A204.1 (cell line): Measurements from ENCODE around the gene KAZN.

Source experiments
- FAIRE-seq: peaks from 2 replicates; lab custom pipeline; 2012; peaks lifted over from hg19 to GRCh38; lab: Jason Lieb, UNC

The KAZN gene

DNA sequence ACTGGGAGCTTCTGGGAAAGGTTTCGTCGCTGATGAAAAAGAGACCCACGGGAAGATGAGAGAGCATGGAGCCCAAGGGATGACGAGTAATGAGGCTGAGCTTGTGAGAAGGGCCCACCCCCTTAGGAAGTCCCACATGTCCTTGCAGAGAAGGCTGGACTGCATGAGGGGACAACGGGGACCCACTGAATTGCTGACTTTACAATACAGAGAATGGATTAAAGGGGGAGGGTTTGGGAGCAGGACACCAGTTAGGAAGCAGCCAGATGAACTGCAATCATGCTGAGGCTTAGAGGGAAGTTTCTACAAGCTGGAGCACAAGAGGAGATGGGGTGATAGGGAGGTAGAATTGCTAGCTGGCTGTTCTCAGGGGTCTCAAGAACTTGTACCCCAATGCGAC lies 549.5 kb downstream of the KAZN start:
- no peak for FAIRE-seq

DNA sequence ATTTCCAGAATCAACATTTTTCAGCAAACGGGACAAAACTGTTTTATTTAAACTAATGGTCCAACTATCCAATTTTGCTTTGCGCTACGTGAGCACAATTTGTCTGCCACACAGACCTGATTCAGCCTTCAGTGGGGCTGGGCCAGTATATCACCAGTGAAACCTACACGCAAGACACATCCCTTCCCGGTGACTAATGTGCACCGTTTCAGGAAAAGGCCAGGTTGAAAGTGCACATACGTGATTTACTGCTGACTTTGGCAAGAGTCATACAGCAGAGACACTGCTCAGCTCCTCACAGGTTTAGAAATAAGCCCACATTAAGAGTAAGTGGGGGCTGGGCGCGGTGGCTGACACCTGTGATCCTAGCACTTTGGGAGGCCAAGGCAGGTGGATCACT lies 550.0 kb downstream of the KAZN start:
- no peak for FAIRE-seq

DNA sequence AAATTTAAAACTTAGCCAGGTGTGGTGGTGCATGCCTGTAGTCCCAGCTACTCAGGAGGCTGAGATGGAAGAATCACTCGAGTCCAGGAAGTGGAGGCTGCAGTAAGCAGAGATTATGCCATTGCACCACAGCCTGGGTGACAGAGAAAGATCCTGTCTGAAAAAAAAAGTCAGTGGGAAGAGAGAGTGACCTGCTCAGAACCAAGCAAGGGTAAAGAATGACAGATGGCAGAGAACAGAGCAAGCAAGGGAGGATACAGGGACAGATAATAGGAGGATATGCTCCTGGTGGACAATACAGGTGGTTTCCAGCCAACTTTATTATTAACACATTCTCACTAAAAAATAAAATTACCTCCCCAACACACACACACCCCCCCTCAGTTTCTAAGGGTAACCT lies 550.5 kb downstream of the KAZN start:
- no peak for FAIRE-seq

DNA sequence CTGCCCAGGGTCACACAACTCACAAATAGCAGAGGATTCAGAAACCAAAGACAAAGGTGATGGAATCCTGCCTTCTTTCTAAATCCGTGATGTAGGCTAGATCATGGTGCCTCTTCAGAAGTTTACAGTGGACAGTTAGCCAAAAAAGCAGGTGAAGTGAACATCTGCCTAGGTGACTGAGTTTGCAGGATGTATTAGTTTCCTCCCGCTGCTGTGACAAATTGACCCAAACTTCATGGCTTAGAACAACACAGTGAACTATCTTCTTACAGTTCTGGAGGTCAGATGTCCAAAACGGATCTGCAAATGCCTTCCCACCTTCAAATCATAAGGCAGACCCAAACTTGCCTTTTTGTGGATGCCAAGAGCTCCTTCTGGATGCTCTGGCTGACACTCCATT lies 551.9 kb downstream of the KAZN start:
- FAIRE-seq, result no peak

DNA sequence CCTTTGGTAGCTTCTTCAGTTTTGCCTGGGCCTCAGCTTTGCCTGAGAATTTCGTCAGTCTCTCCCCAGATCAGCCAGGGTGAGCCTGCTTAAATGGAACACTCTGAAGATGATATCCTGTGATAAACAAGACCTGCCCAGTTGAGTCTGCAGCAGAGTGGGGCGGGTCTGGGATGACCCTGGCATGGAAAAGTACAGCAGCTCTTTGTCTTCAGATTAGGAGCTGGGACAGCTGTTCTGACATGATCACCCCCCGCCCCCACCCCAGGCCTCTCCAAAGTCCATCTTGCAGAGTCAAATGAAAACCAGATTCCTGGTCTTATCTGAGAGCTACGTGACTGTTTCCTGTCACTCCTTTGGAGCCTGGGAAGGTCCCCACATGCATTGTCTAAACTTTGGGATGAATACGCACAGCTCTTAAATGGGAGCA lies 552.9 kb downstream of the KAZN start:
- FAIRE-seq, result no peak

DNA sequence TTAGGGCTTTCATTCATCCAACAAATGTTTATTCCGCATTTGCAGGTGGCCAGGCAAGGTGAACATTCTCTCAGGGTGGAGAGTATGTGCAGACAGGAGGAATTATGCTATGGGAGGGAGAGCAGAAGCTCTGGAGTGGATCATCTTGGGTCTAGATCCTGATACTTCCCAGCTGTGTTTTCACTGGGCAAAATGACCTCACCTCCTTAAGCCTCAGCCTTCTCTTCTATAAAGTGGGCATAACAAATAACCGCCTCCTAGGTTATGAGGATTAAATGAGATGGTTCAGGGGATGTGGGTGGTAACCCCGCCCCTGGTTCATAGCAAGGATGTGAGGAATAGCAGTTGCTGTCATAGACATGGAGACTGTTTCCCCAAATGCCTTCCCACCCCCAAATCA lies 553.4 kb downstream of the KAZN start:
- FAIRE-seq, result no peak

DNA sequence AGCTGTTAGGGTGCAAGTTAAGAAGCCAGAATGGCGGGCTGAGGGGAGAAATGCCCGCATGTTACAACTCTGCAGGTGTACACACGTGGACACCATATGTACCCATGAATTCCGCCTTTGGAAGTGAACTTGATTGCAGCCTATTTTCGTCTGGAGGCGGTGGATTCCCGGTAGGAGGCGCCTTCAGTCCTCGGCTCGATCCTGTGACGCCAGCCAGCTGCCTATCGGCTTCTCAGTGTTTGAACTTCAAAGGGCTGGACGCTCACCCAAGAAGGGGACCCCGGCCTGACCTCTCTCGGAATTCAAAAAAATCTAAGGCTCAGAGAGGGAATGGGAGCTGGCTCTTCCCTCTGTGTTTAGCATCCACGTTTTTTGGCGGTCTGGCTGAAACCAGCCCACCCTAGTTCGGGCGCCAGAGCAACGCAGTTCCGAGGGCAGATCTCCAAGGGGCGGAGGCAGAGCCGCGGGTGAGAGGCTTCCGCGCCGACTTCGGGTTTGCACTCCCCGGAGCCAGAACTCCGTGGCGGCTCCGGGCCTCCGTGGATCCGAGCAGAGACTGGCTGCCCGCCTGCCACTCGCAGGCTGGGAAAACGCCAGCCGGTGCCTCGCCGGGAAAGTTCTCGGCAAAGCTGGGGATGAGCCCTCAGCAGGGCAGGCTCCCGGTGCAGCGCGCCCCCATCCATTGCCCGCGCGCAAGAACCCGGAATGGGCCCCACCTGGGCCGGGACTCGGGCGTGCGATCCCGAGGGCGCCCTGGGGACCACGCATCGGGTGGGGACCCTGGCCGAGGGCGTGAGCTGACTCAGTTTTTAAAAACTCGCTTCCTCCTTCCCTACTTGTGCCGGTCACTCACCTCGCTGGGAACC lies 554.1 kb downstream of the KAZN start:
- peak; percentile 90 for FAIRE-seq

DNA sequence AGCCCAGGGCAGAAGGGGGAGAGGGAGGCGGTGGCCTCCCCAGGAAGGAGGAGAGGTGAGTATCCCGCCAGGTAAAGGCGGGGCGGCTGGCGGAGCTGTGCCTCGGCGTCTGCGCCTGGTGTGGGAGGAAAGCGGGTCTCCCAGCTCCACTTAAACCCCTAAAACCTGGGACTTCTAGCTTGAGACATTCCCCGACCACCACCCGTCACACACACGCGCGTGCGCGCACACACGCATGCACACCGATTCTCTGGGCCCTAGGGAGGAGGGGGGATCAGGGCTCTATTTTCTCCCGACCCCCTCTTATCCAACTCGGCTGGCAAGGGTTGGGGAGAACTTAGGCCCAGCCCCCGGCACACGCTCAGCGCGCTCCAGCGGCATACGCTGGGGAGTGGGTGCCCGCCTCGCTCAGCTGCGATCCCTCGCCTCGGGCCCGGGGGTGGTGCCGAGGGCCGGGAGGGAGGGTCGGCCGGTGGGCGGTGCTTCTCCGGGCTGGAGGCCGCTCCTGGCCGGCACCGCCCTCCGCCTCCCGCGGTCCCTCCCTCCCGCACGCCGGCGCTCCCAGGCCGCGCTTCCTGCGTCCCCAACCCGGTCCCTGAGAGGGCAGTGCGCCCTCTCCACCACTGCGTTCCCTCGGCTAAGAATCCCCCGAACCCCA lies 554.8 kb downstream of the KAZN start, which contains the start of gene TMEM51:
Gene TMEM51 (plus strand): TSS at position 564 of the 658 bp plus-strand sequence. CDS start 61,341 bp downstream, outside the sequence.
- no peak for FAIRE-seq

DNA sequence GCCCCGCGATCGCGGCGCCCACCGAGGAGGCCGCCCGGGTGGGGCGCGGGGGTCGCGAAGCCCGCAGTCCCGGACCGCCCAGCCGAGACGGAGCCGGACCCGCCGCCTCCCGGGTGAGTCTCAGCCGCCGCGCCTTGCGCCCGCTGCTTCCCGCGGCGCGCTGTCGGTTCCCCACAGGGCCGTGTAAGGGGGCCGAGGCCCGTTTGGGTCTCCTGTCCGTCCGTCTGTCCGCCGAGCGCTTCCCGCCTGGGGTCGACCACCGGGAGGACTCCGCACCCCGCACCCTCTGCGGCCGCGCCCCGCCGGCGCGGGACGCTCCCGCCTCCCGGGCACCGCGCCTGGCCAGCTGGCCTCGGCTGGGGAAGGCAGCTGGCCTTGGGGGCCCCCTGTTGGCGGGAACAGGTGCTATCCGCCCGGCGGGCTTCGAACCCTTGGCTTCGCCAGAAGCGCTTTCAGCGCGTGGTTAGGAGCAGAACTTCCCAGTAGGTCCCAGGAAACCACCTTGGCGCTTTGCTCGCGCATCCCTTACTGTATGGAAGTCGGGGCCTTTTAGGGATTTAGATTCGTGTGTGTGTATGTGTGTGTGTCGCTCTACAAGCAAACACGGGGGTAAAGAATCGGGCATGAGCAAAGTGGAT lies 555.5 kb downstream of the KAZN start:
- no peak for FAIRE-seq

DNA sequence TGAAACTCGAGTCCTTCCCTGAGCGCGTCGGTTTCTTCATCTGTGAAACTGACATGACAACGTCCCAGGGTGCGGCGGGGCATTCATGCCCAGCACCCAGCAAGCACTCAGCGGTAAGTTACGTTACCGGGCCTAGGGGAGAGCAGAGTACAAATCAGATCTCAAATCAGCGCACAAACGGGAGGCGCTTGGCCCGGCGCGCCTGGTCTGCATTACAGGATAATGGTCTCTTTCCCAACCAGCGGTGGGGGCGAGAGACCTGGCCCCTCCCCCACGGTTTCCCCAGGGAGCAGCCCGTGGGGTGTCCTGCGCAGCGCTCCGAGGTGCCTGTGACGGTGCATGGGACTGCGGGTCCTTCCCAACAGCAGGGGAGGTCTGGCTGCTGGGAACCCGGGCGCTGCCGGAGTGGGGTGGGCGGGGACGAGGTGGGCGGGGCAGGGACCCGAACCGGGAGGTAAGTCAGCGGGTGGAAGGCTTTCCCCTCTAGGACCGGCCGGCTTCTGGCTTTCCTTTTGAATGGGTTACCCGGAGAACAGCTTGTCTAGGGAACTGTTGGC lies 556.1 kb downstream of the KAZN start:
- no peak for FAIRE-seq

DNA sequence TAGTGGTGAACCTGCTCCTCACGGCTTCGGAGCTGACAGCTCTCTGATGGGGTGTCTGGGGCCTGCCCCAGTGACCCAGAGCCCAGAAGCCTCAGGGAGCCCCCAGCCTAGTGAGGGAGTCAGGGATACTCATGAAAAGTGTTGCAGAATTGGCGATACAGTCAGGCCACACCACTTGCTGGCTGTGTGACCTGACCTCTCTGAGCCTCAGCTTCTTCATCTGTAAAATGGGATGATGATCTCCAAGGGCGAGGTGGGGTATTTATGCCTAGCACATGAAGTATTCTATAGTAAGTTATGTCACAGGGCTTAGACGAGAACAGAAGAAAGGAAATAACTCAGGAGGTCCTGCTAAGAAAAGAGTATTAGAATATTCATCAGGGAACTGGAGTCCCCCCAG lies 556.7 kb downstream of the KAZN start:
- FAIRE-seq, result no peak

DNA sequence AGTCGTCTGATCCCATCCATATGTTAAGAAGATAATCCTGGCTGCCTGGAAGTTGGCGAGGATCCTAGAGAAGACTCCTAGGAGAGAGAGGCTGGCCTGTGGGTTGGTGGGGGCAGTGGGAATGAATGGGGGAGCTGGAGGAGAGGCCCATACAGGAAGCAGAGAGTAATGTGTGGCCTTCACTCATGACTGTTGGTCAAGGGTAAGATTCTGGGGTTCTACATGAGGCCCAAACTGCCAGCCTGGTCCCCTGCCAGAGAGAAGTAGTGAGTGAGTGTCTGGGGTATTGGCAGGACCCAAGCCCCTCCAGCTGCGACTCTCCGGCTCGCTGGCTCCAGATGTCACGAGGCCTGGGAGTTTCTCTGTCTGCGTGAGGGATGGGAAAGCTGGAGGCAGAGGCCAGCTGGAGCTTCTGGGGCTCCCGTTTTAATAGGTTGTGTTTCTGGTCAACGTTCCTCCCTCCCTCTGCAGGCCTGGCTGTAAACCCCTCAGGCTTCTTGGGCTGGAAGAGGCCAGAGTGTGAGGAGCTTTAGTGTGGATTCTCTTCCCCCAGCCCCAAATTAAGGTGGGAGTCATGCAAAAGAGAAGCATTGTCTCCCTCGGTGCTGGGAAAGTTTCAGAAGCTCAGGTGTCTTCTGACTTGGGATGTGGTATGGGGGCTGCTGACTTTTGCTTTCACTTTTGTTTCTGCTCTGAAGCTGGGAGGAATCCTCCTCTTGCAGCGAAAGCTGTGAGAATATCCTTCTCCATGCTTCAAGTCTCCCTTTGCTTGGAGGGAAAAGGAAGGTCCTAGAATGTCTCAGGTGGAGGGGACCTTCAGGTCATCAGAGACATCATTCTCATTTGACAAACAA lies 557.6 kb downstream of the KAZN start:
- no peak for FAIRE-seq

DNA sequence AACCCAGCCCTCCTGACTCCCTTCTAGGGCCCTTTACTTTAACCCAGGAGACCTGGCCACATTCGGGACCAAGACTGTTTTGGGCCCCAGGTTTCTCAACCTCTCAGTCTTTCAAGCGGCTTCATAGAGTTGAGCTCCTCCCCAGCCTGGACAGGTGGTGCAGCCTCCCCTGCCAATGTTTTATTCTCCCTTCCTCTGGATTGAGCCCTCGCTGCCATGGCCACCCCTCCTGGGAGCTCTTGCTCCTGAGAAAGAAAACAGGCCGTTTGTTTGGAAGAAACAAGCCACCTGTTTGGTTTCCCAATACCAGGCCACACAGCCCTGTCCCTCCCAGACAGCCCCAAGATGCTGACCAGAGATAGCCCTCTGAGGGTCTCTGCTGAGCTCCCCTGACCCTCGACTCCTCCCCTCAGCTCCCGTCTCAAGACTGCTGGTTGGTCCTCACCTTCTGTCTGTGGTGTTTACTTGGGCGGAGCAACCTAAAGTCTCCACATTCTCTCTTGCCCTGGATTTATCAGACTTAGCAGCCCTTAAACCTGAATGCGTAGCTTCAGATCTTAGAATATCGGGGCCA lies 558.4 kb downstream of the KAZN start:
- FAIRE-seq, result no peak

DNA sequence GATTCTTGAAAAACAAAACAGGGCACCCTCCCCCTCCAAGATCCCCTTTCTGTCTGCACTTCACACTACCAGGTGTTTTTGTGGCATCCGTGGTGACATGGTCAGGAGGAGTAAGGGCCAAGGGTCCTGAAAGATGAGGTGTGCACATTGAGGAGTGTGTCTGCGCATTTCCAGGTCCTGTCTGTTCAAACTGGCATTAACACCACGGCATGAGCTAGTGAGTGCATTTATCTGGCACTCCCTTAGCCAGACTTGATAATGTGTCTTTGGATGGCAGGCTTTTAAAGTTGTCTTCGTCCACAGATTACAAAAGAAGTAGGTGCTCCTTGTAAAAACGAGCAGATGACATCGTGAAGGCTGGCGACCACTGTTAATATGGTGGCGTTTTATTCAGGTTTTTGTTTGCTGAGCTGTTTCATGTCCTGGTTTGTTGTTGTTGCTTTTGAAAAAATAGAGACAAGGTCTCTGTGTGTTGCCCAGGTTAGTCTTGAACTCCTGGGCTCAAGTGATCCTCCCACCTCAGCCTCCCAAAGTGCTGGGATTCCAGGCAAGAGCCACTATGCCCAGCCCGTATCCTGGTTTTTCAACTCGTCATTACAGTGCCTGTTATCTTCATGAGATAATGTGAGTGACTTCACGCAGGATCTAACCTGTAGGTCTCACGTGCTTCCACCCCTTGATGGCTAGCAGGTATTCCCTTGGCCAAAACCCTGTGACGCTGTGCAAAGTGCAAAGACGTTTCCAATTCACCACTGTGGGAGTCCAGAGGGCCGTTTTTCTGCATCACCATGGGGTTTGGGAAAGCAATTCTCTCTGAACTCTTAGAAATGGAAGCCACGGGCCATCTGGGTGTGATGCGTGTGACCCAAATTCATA lies 559.3 kb downstream of the KAZN start:
- FAIRE-seq, result no peak

DNA sequence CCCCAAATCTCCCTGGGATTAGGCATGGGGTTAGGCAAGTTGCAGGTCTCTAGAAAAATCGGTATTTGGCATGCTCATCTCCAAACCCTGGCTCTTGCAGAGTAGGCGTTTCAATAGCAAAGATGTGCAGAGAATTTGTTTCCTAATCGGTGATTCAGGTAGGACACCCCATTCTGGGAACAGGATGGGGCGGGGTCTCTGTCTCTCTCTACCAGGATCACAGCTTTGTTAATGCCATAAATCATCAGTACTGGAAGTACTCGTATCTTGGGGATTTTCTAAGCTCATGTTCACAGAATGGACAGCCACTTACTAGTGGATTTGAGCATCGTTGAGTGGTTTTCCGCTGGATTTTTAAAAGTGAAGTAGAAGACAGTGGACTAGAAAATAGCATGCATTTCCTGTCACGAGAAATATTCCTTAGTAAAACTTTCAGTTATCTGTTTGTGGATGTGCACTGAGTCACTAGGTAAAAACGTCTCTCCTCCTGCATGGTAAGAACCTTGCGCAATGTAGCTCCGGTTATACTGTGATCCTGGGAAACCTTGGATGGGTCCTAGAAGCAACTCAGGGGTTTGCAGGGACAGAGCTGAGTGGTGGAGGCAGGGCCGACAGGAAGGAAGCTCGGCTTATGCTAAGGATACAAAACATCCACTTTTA lies 560.2 kb downstream of the KAZN start:
- FAIRE-seq, result no peak

DNA sequence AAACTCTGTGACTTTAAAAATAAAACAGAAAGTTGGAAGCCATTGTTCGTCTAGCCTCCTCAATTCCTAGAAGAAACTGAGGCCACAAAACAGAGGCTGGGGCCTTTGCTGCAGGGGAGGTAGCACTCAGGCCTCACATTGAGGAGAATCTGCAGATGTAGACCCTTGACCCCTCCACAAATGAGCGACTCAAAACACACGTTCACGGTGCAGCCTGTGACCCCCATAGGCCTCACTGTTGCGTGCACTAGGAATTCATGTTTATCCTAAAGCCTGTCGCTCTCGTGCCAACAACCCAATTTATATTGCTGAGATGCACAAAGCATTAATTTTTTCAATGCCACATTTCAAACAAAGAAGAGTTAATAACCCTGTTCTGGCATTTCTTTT lies 560.7 kb downstream of the KAZN start:
- no peak for FAIRE-seq

DNA sequence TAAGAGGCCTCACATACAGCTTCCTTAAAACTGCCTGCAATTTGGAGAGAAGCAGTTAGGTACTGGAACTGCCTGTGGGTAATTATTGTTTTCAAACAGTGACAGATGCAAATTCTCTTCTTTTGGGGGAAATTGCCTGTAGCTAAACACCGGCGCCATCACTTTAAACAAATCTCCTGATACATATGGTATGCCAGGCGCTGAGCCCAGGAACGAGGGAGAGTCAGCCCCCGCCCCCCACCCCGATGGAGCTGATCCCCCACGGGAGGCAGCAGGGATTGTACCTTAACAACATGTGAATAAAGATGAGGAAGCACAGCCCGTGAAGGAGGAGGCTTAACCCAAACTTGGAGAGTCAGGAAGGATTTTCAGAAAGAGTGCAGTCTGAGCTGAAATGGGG lies 562.1 kb downstream of the KAZN start:
- FAIRE-seq, result no peak

DNA sequence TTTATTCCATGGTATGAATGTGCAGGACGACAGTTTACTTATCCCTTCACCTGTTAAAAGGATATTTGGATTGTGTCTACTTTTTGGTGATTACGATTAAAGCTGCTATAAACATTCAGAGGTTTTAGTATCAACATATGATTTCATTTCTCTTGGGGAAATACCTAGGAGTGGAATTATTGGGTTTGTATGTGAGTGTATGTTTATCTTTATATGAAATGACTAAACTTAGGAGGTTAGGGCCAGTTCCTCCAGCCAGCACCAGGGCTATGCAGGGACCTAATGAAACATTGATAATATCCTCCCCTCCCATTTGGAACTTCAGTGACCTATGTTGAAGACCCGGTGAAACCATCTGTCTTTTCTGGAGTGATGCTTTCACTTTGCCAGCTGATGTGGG lies 568.9 kb downstream of the KAZN start:
- FAIRE-seq, result no peak
